Measurements from ENCODE around the gene NDUFC1. TPM values are rescaled to one million over a fixed set of nuclear protein-coding genes. Genes with fewer than 3 reads are reported as not detected.
"Not testable (repeated sequence)": the region's sequence is repeated elsewhere in the genome, so short reads cannot be mapped to it uniquely, and the experiment has no call there.

NDUFC1 gene
- total and polyA plus RNA-seq, 2 donors (not counting 1 experiment from before 2014, with no cell fraction given) = 36.9 to 47.9 TPM

DNA sequence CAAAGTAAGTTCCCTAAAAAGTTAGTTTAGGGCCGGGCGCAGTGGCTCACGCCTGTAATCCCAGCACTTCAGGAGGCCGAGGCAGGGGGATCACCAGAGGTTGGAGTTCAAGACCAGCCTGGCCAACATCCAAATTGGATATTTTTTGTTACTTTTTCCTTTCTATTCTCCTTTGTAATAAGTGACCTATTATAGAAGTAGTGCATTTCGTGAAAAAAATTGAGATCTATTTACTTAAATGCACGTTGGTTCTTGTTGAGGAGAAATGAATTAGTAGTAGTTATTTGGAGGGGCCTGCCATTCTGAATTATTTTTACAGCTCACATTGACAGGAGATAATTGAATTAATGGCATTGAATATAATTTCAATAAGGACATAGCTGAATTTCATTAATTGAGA, 22.3 kb upstream of the NDUFC1 start:
- no peak overlapping the region for H2AFZ ChIP-seq (ENCODE audit: low read length)
- H3K4me1 ChIP-seq (ENCODE audit: control insufficient read depth, extremely low read depth, insufficient read depth, low read length) = peaks cover 3% of the 10 kb centered on the region
- no peak overlapping the region for H3K9ac ChIP-seq (ENCODE audit: insufficient read depth, low read length)
- no peak overlapping the region for H3K27ac ChIP-seq (ENCODE audit: insufficient read depth, low read length)
- DNase-seq (ENCODE audit: low read depth in 2 of 2) = no peak
- H3K27me3 ChIP-seq (ENCODE audit: control insufficient read depth, insufficient read depth, low read length) = no peaks in the 10 kb centered on the region
- TF ChIP-seq, protein P1, sequence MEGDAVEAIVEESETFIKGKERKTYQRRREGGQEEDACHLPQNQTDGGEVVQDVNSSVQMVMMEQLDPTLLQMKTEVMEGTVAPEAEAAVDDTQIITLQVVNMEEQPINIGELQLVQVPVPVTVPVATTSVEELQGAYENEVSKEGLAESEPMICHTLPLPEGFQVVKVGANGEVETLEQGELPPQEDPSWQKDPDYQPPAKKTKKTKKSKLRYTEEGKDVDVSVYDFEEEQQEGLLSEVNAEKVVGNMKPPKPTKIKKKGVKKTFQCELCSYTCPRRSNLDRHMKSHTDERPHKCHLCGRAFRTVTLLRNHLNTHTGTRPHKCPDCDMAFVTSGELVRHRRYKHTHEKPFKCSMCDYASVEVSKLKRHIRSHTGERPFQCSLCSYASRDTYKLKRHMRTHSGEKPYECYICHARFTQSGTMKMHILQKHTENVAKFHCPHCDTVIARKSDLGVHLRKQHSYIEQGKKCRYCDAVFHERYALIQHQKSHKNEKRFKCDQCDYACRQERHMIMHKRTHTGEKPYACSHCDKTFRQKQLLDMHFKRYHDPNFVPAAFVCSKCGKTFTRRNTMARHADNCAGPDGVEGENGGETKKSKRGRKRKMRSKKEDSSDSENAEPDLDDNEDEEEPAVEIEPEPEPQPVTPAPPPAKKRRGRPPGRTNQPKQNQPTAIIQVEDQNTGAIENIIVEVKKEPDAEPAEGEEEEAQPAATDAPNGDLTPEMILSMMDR (conservative IDR thresholded peaks at IDR 0.05 in 1 of 2, IDR thresholded peaks at IDR 0.05 in 1 of 2; ENCODE audit: low read depth in 1 of 2, low read length in 2 of 2) = no peak
- TF ChIP-seq EZH2 (IDR thresholded peaks at IDR 0.05; ENCODE audit: low read length, missing control alignments) = no peak
- no peaks in the 10 kb centered on the region for H3K9me3 ChIP-seq (ENCODE audit: control insufficient read depth, insufficient read depth, low read depth, low read length)
- H3K4me2 ChIP-seq (ENCODE audit: extremely low read depth, insufficient read depth, low read length) = no peak overlapping the region
- peaks cover 80% of the 10 kb centered on the region for H3K79me2 ChIP-seq (ENCODE audit: control insufficient read depth, insufficient read depth, low read length)
- no peaks in the 10 kb centered on the region for H4K20me1 ChIP-seq (ENCODE audit: control insufficient read depth, extremely low read depth, insufficient read depth, low read length)
- no peak overlapping the region for H3K4me3 ChIP-seq (replicated peaks in 1 of 4; ENCODE audit: control extremely low read depth in 1 of 4, insufficient read depth in 1 of 4, low read depth in 3 of 4, low read length in 4 of 4)
- H3K36me3 ChIP-seq (ENCODE audit: control insufficient read depth, insufficient read depth, low read length) = peaks cover 2% of the 10 kb centered on the region

DNA sequence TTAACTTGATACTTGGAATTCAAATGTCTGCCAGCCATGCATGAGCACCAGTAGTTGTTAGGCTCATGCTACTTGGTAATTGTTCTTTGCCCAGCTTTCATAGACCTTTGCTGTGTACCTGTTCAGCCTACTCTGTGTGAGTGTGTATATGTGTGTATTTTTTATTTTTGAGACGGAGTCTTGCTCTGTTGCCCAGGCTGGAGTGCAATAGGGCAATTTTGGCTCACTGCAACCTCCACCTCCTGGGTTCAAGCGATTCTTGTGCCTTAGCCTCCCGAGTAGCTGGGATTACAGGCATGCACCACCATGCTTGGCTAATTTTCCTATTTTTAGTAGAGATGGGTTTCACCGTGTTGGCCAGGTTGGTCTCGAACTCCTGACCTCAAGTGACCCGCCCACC, 20.3 kb upstream of the NDUFC1 start:
- not testable (repeated sequence) for H3K4me2 ChIP-seq (ENCODE audit: extremely low read depth, insufficient read depth, low read length); H3K27me3 ChIP-seq (ENCODE audit: control insufficient read depth, insufficient read depth, low read length); H3K9me3 ChIP-seq (ENCODE audit: control insufficient read depth, insufficient read depth, low read depth, low read length); H3K9ac ChIP-seq (ENCODE audit: insufficient read depth, low read length); H3K27ac ChIP-seq (ENCODE audit: insufficient read depth, low read length); H2AFZ ChIP-seq (ENCODE audit: low read length); H3K36me3 ChIP-seq (ENCODE audit: control insufficient read depth, insufficient read depth, low read length); DNase-seq (ENCODE audit: low read depth in 2 of 2); H3K4me3 ChIP-seq (replicated peaks in 1 of 4; ENCODE audit: control extremely low read depth in 1 of 4, insufficient read depth in 1 of 4, low read depth in 3 of 4, low read length in 4 of 4); H4K20me1 ChIP-seq (ENCODE audit: control insufficient read depth, extremely low read depth, insufficient read depth, low read length); H3K4me1 ChIP-seq (ENCODE audit: control insufficient read depth, extremely low read depth, insufficient read depth, low read length)
- peaks cover 86% of the 10 kb centered on the region for H3K79me2 ChIP-seq (ENCODE audit: control insufficient read depth, insufficient read depth, low read length)

DNA sequence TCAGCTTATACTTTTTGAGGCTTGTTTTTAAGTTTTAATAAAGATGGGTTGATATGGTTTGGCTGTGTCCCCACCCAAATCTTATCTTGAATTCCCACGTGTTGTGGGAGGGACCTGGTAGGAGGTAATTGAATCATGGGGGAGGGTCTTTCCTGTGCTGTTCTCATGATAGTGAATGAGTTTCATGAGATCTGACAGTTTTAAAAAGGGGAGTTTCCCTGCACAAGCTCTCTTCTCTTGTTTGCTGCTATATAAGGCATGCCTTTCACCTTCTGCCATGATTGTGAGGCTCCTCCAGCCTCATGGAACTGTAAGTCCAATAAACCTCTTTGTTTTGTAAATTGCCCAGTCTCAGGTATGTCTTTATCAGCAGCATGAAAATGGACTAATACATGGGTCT, 19.8 kb upstream of the NDUFC1 start:
- not testable (repeated sequence) for H3K27ac ChIP-seq (ENCODE audit: insufficient read depth, low read length); H3K27me3 ChIP-seq (ENCODE audit: control insufficient read depth, insufficient read depth, low read length); H3K9ac ChIP-seq (ENCODE audit: insufficient read depth, low read length); H3K4me2 ChIP-seq (ENCODE audit: extremely low read depth, insufficient read depth, low read length); H3K4me1 ChIP-seq (ENCODE audit: control insufficient read depth, extremely low read depth, insufficient read depth, low read length); H4K20me1 ChIP-seq (ENCODE audit: control insufficient read depth, extremely low read depth, insufficient read depth, low read length); H3K9me3 ChIP-seq (ENCODE audit: control insufficient read depth, insufficient read depth, low read depth, low read length); H3K36me3 ChIP-seq (ENCODE audit: control insufficient read depth, insufficient read depth, low read length); H2AFZ ChIP-seq (ENCODE audit: low read length); H3K4me3 ChIP-seq (replicated peaks in 1 of 4; ENCODE audit: control extremely low read depth in 1 of 4, insufficient read depth in 1 of 4, low read depth in 3 of 4, low read length in 4 of 4); DNase-seq (ENCODE audit: low read depth in 2 of 2)
- peaks cover 86% of the 10 kb centered on the region for H3K79me2 ChIP-seq (ENCODE audit: control insufficient read depth, insufficient read depth, low read length)

DNA sequence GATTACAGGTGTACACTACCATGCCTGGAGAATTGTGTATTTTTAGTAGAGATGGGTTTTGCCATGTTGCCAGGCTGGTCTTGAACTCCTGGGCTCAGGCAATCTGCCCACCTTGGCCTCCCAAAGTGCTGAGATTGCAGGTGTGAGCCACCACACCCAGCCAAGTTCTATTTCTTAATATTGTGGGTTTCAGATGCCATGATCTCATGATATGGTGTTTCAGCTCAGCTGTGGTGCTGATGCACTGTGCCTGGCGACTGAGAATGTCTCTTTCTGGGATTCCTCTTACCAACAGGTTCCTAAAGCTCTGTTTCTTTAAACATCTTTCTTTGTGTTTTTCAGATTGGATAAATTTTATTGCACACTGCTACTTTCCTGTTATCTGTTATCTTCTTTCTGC, 17.3 kb upstream of the NDUFC1 start:
- no peak for TF ChIP-seq EZH2 (IDR thresholded peaks at IDR 0.05; ENCODE audit: low read length, missing control alignments)
- TF ChIP-seq, protein P1 (conservative IDR thresholded peaks at IDR 0.05 in 1 of 2, IDR thresholded peaks at IDR 0.05 in 1 of 2; ENCODE audit: low read depth in 1 of 2, low read length in 2 of 2) = no peak
- Histone ChIP-seq H3K4me3 (replicated peaks in 1 of 4; ENCODE audit: control extremely low read depth in 1 of 4, insufficient read depth in 1 of 4, low read depth in 3 of 4, low read length in 4 of 4) (no peak overlapping the region), H4K20me1 (ENCODE audit: control insufficient read depth, extremely low read depth, insufficient read depth, low read length) (no peaks in the 10 kb centered on the region), H3K79me2 (ENCODE audit: control insufficient read depth, insufficient read depth, low read length) (peaks cover 87% of the 10 kb centered on the region), H3K4me2 (ENCODE audit: extremely low read depth, insufficient read depth, low read length) (no peak overlapping the region), H3K9ac (ENCODE audit: insufficient read depth, low read length) (no peak overlapping the region), H2AFZ (ENCODE audit: low read length) (no peak overlapping the region), H3K27ac (ENCODE audit: insufficient read depth, low read length) (no peak overlapping the region), H3K9me3 (ENCODE audit: control insufficient read depth, insufficient read depth, low read depth, low read length) (no peaks in the 10 kb centered on the region), H3K36me3 (ENCODE audit: control insufficient read depth, insufficient read depth, low read length) (no peaks in the 10 kb centered on the region), H3K4me1 (ENCODE audit: control insufficient read depth, extremely low read depth, insufficient read depth, low read length) (peaks cover 3% of the 10 kb centered on the region), H3K27me3 (ENCODE audit: control insufficient read depth, insufficient read depth, low read length) (no peaks in the 10 kb centered on the region)
- no peak for DNase-seq (ENCODE audit: low read depth in 2 of 2)

Measured in fibroblast of lung (primary cell).